Loucy (cell line): ENCODE measurements around the gene AGXT.

Experiments
- CTCF ChIP-seq: fragments of 200-600 bp; sonication (generic); conservative IDR thresholded peaks from 2 replicates; pipeline ENCODE4 v1.5.1; 2014; ENCODE audit warnings: mild to moderate bottlenecking, antibody characterized with exemption, low read length
- EZH2phosphoT487 ChIP-seq: fragments of 200-600 bp; IDR thresholded peaks from 2 replicates; pipeline ENCODE4 v1.6.1; 2018; ENCODE audit warnings: antibody characterized with exemption, mild to moderate bottlenecking, moderate library complexity, borderline replicate concordance

DNA sequence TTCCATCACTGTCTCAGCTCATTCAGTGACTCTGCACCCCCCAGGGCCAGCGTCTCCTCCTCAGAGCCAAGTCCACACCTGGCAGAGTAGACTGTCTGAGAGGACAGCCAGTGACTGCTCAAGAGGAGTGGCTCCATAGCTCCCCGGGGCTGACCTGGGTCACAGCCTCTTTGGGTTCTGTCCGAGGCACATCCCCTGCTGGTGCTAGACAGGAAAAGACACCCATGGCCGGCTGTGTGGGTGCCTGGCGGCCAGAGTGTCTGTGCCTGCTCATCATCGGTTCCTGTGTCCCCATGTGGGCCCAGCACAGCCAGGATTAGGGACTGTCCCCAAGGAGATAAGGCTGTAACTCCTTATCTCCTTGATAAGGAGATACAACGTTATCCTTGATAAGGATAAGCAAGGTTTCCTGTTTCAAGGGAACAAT is 34.0 kb downstream of the AGXT start:
- TF ChIP-seq CTCF (no peak), EZH2phosphoT487 (no peak)
